Uterus (tissue), 4 donors: Measurements from ENCODE around the gene HERC3. TPM values are rescaled to one million over a fixed set of nuclear protein-coding genes. Genes with fewer than 3 reads are reported as not detected.

Experiments used
- DNase-seq, 2 donors: peaks; one replicate each; pipeline ENCODE4 v3.0.0-alpha.2; 2019 to 2020
- H3K27ac ChIP-seq, 2 donors: fragments of 200-600 bp; sonication (generic); 1 replicate in 1 of 2; 2 replicates in 1 of 2; pipeline ENCODE4 v1.5.1; 2016 to 2018
- H3K27me3 ChIP-seq, 2 donors: fragments of 200-600 bp; sonication (generic); one replicate each; pipeline ENCODE4 v1.5.1; 2018 to 2019; ENCODE audit warnings: control low read depth in 1 of 2
- H3K36me3 ChIP-seq, 2 donors: fragments of 200-600 bp; sonication (generic); one replicate each; pipeline ENCODE4 v1.5.1; 2019; ENCODE audit warnings: control low read depth in 1 of 2
- H3K4me1 ChIP-seq, 2 donors: fragments of 200-600 bp; sonication (generic); one replicate each; pipeline ENCODE4 v1.5.1; 2018 to 2019; ENCODE audit warnings: control low read depth in 1 of 2
- H3K4me3 ChIP-seq, 2 donors: fragments of 200-600 bp; sonication (generic); 1 replicate in 1 of 2; 2 replicates in 1 of 2; pipeline ENCODE4 v1.5.1; 2018 to 2019; ENCODE audit warnings: mild to moderate bottlenecking in 1 of 2
- H3K9me3 ChIP-seq, 2 donors: fragments of 200-600 bp; sonication (generic); one replicate each; pipeline ENCODE4 v1.5.1; 2019; ENCODE audit warnings: control low read depth in 1 of 2
- POLR2A ChIP-seq, 2 donors: fragments of 450-650 bp; IDR thresholded peaks; one replicate each; pipeline ENCODE4 v1.6.1; 2016; ENCODE audit warnings: antibody characterized with exemption in 2 of 2, mild to moderate bottlenecking in 1 of 2, moderate library complexity in 1 of 2
- intact Hi-C: fragments of 100-400 bp; cut with DNase I; formaldehyde crosslinking; loops from one replicate; pipeline ENCODE4 v1.15.1; 2023; ENCODE audit warnings: low total_unique reads
- total RNA-seq, 4 donors: library from RNA; depleted of rRNA in 3 of 4; stranded (reverse); fragments of >200 nt in 3 of 4; gene quantifications; one replicate each; pipeline versions ENCODE4 v1.1.0 to v1.2.4, GENCODE V29; 2014 to 2023
- TF ChIP-seq, protein P1 (sequence below), 4 experiments: fragments of 200-600 bp in 2 of 4; fragments of 450-650 bp in 2 of 4; sonication (generic) in 2 of 4; IDR thresholded peaks; one replicate each; pipeline ENCODE4 v1.5.1; 2016 to 2019; ENCODE audit warnings: antibody characterized with exemption in 4 of 4, mild to moderate bottlenecking in 2 of 4, moderate library complexity in 1 of 4
- donor health status: DM: yes; HTN: yes; CAD: no.

Gene HERC3
- total RNA-seq, 4 donors from 2014 or later = 20.6 to 54.8 (median 37.0) TPM

DNA sequence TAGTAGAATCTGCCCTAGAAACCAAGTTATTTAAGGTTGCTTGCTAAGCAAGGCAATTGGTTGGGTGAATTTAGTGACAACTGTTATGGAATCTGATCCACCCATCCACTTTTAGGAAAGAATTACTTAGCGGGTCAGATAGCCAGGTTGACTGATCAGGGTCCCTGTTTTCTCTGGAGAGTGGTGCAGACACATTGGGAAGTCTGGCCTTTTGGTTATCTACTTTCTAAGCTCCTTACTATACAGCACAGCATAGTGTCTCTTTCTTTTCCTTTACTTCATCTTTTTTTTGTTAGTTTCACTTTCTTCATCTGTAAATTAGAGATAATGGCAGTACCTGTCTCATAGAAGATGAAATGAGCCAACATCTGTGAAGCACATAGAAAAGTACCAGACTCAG lies 7.4 kb downstream of the HERC3 start:
- no peaks in the 10 kb centered on the region for H3K9me3 ChIP-seq
- intact Hi-C loops = no loop called here
- no peaks in the 10 kb centered on the region for H3K27me3 ChIP-seq
- H3K27ac ChIP-seq = peak overlapping the region; percentile 77 to 82
- DNase-seq = no peak
- H3K4me3 ChIP-seq = peak overlapping the region in 1 of 2 donors; percentile 22
- TF ChIP-seq POLR2A (IDR thresholded peaks at IDR 0.05) = no peak
- TF ChIP-seq, protein P1, sequence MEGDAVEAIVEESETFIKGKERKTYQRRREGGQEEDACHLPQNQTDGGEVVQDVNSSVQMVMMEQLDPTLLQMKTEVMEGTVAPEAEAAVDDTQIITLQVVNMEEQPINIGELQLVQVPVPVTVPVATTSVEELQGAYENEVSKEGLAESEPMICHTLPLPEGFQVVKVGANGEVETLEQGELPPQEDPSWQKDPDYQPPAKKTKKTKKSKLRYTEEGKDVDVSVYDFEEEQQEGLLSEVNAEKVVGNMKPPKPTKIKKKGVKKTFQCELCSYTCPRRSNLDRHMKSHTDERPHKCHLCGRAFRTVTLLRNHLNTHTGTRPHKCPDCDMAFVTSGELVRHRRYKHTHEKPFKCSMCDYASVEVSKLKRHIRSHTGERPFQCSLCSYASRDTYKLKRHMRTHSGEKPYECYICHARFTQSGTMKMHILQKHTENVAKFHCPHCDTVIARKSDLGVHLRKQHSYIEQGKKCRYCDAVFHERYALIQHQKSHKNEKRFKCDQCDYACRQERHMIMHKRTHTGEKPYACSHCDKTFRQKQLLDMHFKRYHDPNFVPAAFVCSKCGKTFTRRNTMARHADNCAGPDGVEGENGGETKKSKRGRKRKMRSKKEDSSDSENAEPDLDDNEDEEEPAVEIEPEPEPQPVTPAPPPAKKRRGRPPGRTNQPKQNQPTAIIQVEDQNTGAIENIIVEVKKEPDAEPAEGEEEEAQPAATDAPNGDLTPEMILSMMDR (IDR thresholded peaks at IDR 0.05) = no peak
- H3K36me3 ChIP-seq = no peaks in the 10 kb centered on the region
- peaks cover 5 to 15% of the 10 kb centered on the region in 2 donors for H3K4me1 ChIP-seq

DNA sequence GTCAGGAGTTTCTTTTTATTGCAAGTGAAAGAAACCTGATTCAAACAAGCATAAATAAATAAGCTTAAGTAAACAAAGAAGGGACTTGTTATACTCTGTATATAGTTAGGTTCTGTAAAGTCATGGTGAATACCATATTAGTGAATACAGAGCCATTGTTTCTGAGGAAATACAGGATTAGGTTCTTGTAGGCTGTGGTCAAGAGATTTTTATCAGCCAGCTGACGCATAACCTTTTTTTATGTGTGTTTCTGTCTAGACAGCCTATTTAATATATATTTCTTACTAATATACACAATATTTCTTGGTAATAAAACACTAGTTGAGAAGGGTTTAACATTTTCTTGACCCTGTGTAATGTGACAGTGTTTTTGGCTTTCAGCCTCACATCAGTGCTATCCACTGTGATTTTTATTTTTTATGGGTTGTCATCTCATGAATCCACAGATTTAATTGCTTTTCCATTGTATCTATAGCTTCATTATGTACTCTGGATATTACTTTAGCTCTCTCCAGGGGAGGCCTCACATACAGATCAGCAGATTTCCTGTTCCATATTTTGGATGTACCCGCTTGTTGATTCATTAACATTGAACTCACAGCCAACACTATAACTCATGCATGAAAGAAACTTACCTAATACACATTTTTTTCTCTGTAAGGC lies 8.0 kb downstream of the HERC3 start:
- Histone ChIP-seq H3K27ac (peak overlapping the region; percentile 77 to 82), H3K36me3 (no peaks in the 10 kb centered on the region), H3K9me3 (no peaks in the 10 kb centered on the region), H3K4me3 (peak overlapping the region in 1 of 2 donors; percentile 22), H3K4me1 (peaks cover 5 to 15% of the 10 kb centered on the region in 2 donors), H3K27me3 (no peaks in the 10 kb centered on the region)
- TF ChIP-seq POLR2A (IDR thresholded peaks at IDR 0.05) = no peak
- TF ChIP-seq, protein P1 (IDR thresholded peaks at IDR 0.05) = no peak
- intact Hi-C loops = no loop called here
- DNase-seq = no peak

DNA sequence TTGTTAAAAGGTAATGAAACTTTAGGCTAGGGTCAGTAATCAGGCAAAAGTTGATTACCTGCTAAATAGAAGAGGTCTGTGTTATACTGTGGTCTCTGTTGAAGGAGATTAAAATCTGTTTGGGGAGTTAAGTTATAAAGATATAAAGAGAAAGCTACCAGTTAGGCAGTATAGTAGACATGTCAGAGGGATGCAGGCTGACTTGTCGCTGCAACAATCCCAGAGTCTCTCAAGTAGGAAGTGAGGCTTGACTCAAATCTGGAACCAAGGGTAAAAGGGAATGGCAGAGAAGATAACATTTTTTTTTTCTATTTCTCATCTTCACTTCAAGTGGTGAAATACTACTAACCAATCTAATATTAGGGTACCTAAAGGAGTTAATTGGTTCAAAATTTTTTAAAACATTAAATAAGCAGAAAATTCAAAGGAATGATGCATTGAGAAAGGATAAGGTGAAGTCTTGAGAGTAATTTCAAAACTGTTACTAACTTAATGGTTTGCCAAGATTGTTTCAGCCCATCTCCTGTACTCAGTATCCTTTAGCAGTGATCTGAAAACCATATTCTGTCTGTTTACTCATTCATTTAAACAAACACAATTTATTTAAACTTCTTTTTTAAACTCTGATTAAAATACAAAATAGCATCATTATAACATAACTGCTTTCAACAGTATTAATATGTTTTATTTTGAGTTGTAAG lies 12.8 kb downstream of the HERC3 start:
- intact Hi-C loops = no loop called here
- H3K27me3 ChIP-seq = no peaks in the 10 kb centered on the region

DNA sequence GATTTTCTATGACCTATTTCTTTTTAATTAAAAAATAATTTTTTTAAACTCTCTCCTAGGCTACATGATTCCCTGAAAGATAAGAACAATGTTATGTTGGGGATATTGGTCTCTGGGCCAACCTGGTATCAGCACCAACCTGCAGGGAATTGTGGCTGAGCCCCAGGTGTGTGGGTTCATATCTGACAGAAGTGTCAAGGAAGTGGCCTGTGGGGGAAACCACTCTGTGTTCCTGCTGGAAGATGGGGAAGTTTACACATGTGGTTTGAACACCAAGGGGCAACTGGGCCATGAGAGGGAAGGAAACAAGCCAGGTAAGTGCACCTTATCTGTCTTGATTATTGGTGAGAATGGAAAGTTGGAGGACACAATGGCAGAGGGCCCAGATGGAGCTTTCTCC lies 13.5 kb downstream of the HERC3 start:
- intact Hi-C loops = no loop called here
- DNase-seq = no peak
- Histone ChIP-seq H3K36me3 (no peaks in the 10 kb centered on the region), H3K4me3 (no peak overlapping the region), H3K27ac (no peak overlapping the region), H3K4me1 (peaks cover 3% of the 10 kb centered on the region in 2 donors), H3K27me3 (no peaks in the 10 kb centered on the region), H3K9me3 (no peaks in the 10 kb centered on the region)
- TF ChIP-seq POLR2A (IDR thresholded peaks at IDR 0.05) = no peak
- TF ChIP-seq, protein P1 (IDR thresholded peaks at IDR 0.05) = no peak

More for the DNA sequence above, 12.8 kb downstream of the HERC3 start:
- Histone ChIP-seq H3K4me3 (no peak overlapping the region), H3K36me3 (no peaks in the 10 kb centered on the region), H3K4me1 (peaks cover 0 to 9% of the 10 kb centered on the region in 2 donors), H3K9me3 (no peaks in the 10 kb centered on the region), H3K27ac (no peak overlapping the region)
- no peak for DNase-seq
- TF ChIP-seq, protein P1 (IDR thresholded peaks at IDR 0.05) = no peak
- no peak for TF ChIP-seq POLR2A (IDR thresholded peaks at IDR 0.05)

DNA sequence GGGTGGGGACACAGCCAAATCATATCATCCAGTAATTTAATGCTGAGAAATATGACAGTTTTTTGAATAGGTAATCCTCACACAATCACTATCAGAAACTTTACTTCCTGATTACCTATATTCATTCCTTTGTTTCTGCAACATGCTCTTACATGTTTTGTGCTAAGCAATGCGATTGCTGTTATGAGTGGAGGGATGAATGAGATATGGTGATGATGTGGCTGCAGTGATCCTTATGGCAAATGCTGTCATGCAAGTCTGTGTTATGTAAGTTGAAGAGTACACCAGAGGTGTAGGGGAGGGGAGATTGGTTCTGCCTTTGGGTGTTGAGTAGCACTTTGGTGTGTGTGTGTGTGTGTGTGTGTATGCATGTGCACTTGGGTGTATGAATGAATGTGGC lies 14.6 kb downstream of the HERC3 start:
- Histone ChIP-seq H3K27me3 (no peaks in the 10 kb centered on the region), H3K4me1 (peaks cover 7% of the 10 kb centered on the region in 2 donors), H3K27ac (no peak overlapping the region), H3K4me3 (no peak overlapping the region), H3K9me3 (no peaks in the 10 kb centered on the region), H3K36me3 (no peaks in the 10 kb centered on the region)
- TF ChIP-seq, protein P1 (IDR thresholded peaks at IDR 0.05) = no peak
- no peak for TF ChIP-seq POLR2A (IDR thresholded peaks at IDR 0.05)
- no peak for DNase-seq
- intact Hi-C loops = no loop called here
